ENCODE measurements around the gene UBE2J2.

The UBE2J2 gene

GRCh38 chr1:1295154-1295923, 21.7 kb upstream of the UBE2J2 start:
- TF ChIP-seq TOX (CRISPR knock-in tag; IDR thresholded peaks at IDR 0.05; ENCODE audit: borderline replicate concordance), result no peak
- TF ChIP-seq ZFP3 (CRISPR knock-in tag; IDR thresholded peaks at IDR 0.05), result no peak
- no peak for ATAC-seq

DNA sequence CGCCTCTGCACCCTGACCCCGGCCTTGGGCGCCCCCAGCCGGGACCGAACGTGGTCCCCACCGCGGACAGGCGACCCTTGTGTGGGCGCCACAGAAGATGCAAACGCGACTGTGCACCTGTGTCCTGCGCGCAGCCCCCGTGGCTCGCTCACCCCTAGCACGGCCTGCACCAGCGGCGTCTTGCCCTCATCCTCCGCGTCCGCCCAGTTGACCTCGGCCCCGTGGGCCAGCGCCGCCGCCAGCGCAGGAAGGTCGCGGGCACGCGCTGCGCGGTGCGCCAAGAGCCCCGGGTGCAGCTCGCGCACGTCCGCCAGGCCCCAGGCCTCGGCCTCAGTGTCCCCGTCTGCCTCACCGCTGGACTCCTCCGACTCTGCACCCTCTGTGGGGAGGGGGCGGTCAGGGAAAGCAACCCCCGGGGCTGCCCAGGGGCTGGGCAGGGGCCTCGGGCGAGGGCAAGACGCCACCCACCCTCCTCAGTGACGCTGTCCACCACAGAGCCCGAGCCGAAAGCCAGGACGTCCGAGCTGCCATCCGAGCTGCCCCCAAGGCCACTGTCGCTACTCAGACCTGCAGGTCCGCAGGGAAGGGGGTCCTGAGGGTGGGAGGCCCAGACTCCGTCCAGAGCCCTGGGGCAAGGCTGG, 20.7 kb upstream of the UBE2J2 start:
- ATAC-seq, result no peak
- TF ChIP-seq ZFP30 (CRISPR knock-in tag; IDR thresholded peaks at IDR 0.05) (no peak), POU6F1 (CRISPR knock-in tag; IDR thresholded peaks at IDR 0.05; ENCODE audit: borderline replicate concordance, low read depth) (no peak), ZNF565 (CRISPR knock-in tag; conservative IDR thresholded peaks at IDR 0.05; ENCODE audit: low read depth) (no peak), PPARA (CRISPR knock-in tag; IDR thresholded peaks at IDR 0.05; ENCODE audit: borderline replicate concordance) (no peak), ISL1 (CRISPR knock-in tag; IDR thresholded peaks at IDR 0.05) (no peak), RARB (CRISPR knock-in tag; IDR thresholded peaks at IDR 0.05) (no peak), TCF4 (CRISPR knock-in tag; IDR thresholded peaks at IDR 0.05; ENCODE audit: borderline replicate concordance) (no peak), ZNF8 (CRISPR knock-in tag; IDR thresholded peaks at IDR 0.05) (no peak), ZNF70 (CRISPR knock-in tag; IDR thresholded peaks at IDR 0.05) (no peak), PATZ1 (CRISPR knock-in tag; IDR thresholded peaks at IDR 0.05; ENCODE audit: borderline replicate concordance) (no peak), BACH2 (CRISPR knock-in tag; IDR thresholded peaks at IDR 0.05; ENCODE audit: borderline replicate concordance) (no peak), ARNTL (CRISPR knock-in tag; IDR thresholded peaks at IDR 0.05; ENCODE audit: borderline replicate concordance, low read depth) (no peak), ZC3H10 (CRISPR knock-in tag; IDR thresholded peaks at IDR 0.05) (no peak), ZFP3 (CRISPR knock-in tag; IDR thresholded peaks at IDR 0.05) (no peak), CSDC2 (CRISPR knock-in tag; IDR thresholded peaks at IDR 0.05) (no peak), OSR1 (CRISPR knock-in tag; IDR thresholded peaks at IDR 0.05) (no peak), ESRRG (CRISPR knock-in tag; IDR thresholded peaks at IDR 0.05) (no peak)
- TF ChIP-seq, protein P1, sequence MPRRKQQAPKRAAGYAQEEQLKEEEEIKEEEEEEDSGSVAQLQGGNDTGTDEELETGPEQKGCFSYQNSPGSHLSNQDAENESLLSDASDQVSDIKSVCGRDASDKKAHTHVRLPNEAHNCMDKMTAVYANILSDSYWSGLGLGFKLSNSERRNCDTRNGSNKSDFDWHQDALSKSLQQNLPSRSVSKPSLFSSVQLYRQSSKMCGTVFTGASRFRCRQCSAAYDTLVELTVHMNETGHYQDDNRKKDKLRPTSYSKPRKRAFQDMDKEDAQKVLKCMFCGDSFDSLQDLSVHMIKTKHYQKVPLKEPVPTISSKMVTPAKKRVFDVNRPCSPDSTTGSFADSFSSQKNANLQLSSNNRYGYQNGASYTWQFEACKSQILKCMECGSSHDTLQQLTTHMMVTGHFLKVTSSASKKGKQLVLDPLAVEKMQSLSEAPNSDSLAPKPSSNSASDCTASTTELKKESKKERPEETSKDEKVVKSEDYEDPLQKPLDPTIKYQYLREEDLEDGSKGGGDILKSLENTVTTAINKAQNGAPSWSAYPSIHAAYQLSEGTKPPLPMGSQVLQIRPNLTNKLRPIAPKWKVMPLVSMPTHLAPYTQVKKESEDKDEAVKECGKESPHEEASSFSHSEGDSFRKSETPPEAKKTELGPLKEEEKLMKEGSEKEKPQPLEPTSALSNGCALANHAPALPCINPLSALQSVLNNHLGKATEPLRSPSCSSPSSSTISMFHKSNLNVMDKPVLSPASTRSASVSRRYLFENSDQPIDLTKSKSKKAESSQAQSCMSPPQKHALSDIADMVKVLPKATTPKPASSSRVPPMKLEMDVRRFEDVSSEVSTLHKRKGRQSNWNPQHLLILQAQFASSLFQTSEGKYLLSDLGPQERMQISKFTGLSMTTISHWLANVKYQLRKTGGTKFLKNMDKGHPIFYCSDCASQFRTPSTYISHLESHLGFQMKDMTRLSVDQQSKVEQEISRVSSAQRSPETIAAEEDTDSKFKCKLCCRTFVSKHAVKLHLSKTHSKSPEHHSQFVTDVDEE (CRISPR knock-in tag; IDR thresholded peaks at IDR 0.05), result no peak

DNA sequence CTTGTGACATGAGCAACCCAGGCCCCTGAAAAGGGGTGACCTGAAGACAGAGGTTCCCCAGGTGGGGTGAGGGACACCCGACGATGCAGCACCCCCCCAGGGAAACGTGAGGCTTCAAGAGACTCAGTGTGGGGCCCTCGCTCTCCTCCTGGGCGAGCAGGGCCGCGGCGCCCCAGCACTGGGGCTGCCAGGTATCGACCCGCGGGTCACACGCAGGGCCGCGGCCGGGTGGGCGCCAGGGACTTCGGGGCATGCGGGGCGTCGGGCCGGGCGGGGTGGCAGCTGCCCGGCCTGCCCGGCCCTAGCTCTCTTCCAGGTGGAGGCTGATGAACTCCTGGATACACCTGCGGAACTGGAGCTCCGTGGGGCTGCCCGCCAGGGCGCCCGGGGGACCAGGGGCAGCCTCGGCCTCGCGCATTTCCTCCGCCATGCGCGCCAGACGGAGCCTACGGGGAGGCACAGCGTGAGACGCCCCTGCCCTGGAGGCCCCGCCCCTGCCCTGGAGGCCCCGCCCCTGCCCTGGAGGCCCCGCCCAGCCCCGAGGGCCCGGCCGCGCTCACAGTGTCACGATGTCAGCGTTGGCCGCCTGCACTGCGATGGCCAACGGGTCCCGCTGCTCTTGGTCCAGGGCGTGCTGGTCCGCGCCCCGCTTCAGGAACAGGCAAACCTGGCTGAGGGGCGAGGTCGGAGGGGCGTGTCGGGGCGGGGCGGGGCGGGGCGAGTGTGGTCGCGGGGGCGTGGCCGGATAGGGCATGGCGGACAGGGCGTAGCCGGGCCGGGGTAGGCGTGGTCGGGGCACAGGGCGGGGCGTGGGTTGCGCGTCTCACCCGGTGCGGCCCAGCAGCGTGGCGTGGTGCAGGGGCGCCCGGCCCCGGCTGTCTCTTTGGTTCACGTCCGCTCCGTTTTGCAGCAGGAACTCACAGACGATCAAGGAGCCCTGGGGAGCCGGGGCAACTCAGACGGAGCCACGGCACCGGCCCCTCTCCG, 19.9 kb upstream of the UBE2J2 start:
- TF ChIP-seq POU6F1 (CRISPR knock-in tag; IDR thresholded peaks at IDR 0.05; ENCODE audit: borderline replicate concordance, low read depth) (no peak), ZFP3 (CRISPR knock-in tag; IDR thresholded peaks at IDR 0.05) (no peak), ZNF565 (CRISPR knock-in tag; conservative IDR thresholded peaks at IDR 0.05; ENCODE audit: low read depth) (no peak), ZFP30 (CRISPR knock-in tag; IDR thresholded peaks at IDR 0.05) (no peak), ZNF70 (CRISPR knock-in tag; IDR thresholded peaks at IDR 0.05) (no peak), BACH2 (CRISPR knock-in tag; IDR thresholded peaks at IDR 0.05; ENCODE audit: borderline replicate concordance) (no peak), CSDC2 (CRISPR knock-in tag; IDR thresholded peaks at IDR 0.05) (no peak)
- TF ChIP-seq, protein P2, sequence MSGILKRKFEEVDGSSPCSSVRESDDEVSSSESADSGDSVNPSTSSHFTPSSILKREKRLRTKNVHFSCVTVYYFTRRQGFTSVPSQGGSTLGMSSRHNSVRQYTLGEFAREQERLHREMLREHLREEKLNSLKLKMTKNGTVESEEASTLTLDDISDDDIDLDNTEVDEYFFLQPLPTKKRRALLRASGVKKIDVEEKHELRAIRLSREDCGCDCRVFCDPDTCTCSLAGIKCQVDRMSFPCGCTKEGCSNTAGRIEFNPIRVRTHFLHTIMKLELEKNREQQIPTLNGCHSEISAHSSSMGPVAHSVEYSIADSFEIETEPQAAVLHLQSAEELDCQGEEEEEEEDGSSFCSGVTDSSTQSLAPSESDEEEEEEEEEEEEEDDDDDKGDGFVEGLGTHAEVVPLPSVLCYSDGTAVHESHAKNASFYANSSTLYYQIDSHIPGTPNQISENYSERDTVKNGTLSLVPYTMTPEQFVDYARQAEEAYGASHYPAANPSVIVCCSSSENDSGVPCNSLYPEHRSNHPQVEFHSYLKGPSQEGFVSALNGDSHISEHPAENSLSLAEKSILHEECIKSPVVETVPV (CRISPR knock-in tag; IDR thresholded peaks at IDR 0.05), result no peak
- no peak for ATAC-seq

Measured in SK-N-SH treated with all-trans-retinoic acid at 6 μM for 48 hours (cell line).